Measurements from ENCODE around the gene KCNT2. TPM values are rescaled to one million over a fixed set of nuclear protein-coding genes. Genes with fewer than 3 reads are reported as not detected.

The KCNT2 gene
- total and polyA plus RNA-seq, 2 donors (not counting 3 experiments of a cell fraction or from before 2014, with no cell fraction given) = 0.46 to 1.6 TPM

GRCh38 chr1:196312739-196313138, 295.5 kb downstream of the KCNT2 start:
- intact Hi-C loops (cut with micrococcal nuclease) (no loop called here), dilution Hi-C loops (cut with MboI; ENCODE audit: extremely low pct_ligation_motif_present, low sequenced_read_pairs) (no loop called here)
- CTCF ChIA-PET = interaction anchor here (10.2 kb wide), 1 partner anchor 165 kb away, joined by 377 read pairs; no protein-coding TSS in a partner anchor
- no peaks in the 10 kb centered on the region for H3K36me3 ChIP-seq (ENCODE audit: control insufficient read depth in 2 of 2, extremely low read depth in 1 of 2, insufficient read depth in 2 of 2, low read length in 2 of 2)
- H3K4me1 ChIP-seq (ENCODE audit: control insufficient read depth, extremely low read depth, insufficient read depth, low read length) = no peaks in the 10 kb centered on the region
- no peak for FAIRE-seq
- H4K20me1 ChIP-seq (replicated peaks; ENCODE audit: control insufficient read depth, extremely low read depth, insufficient read depth, low read length) = no peaks in the 10 kb centered on the region
- no peak overlapping the region for H3K9ac ChIP-seq (replicated peaks; ENCODE audit: extremely low read depth, insufficient read depth, low read length)
- no peak for TF ChIP-seq FOS (IDR thresholded peaks at IDR 0.05; ENCODE audit: borderline replicate concordance, insufficient read depth, low read length)
- TF ChIP-seq GATA2 (IDR thresholded peaks at IDR 0.05; ENCODE audit: insufficient read depth, insufficient read length, low read depth, low read length) = no peak
- no peak for TF ChIP-seq MAX (IDR thresholded peaks at IDR 0.05; ENCODE audit: insufficient read depth, insufficient read length)
- no peak for TF ChIP-seq MYC (IDR thresholded peaks at IDR 0.05; ENCODE audit: low read depth, low read length)
- no peak for TF ChIP-seq JUN (IDR thresholded peaks at IDR 0.05; ENCODE audit: borderline replicate concordance, insufficient read depth, insufficient read length, low read depth)
- no peak for TF ChIP-seq CTCF (IDR thresholded peaks at IDR 0.05; ENCODE audit: extremely low read depth in 1 of 2, insufficient read depth in 1 of 2, low read depth in 1 of 2, low read length in 2 of 2)
- no peak for TF ChIP-seq POLR2A (IDR thresholded peaks at IDR 0.05; ENCODE audit: low read depth, low read length)
- TF ChIP-seq EZH2 (IDR thresholded peaks at IDR 0.05; ENCODE audit: borderline replicate concordance, low read depth, low read length, severe bottlenecking) = no peak
- TF ChIP-seq POLR2AphosphoS5 (IDR thresholded peaks at IDR 0.05; ENCODE audit: insufficient read depth, low read depth, low read length) = no peak
- no peak for DNase-seq (ENCODE audit: low read depth, low spot score)
- H3K79me2 ChIP-seq (ENCODE audit: control insufficient read depth, insufficient read depth, low read length) = no peaks in the 10 kb centered on the region
- no peaks in the 10 kb centered on the region for H3K9me1 ChIP-seq (replicated peaks; ENCODE audit: control insufficient read depth, extremely low read depth, insufficient read depth, low read length)
- H3K4me2 ChIP-seq (ENCODE audit: insufficient read depth, low read length) = no peak overlapping the region
- H2AFZ ChIP-seq (ENCODE audit: low read depth, low read length) = no peak overlapping the region
- no peak overlapping the region for H3K27ac ChIP-seq (ENCODE audit: insufficient read depth, low read depth, low read length)
- no TSS peak for BruUV-seq (replicated peaks)
- H3K4me3 ChIP-seq (replicated peaks in 1 of 3; ENCODE audit: insufficient read depth in 1 of 3, low read depth in 1 of 3, low read length in 3 of 3) = no peak overlapping the region
- no peaks in the 10 kb centered on the region for H3K27me3 ChIP-seq (ENCODE audit: control insufficient read depth in 2 of 2, insufficient read depth in 2 of 2, low read length in 2 of 2)
- POLR2A ChIA-PET = no interaction called here
- no peaks in the 10 kb centered on the region for H3K9me3 ChIP-seq (replicated peaks; ENCODE audit: control insufficient read depth, insufficient read depth, low read length)
